ENCODE measurements around the gene LETMD1. TPM values are rescaled to one million over a fixed set of nuclear protein-coding genes. Genes with fewer than 3 reads are reported as not detected.
A peak's percentile ranks its signal among the peaks of the same experiment; 100 is the strongest.
"Not testable (repeated sequence)": the region's sequence is repeated elsewhere in the genome, so short reads cannot be mapped to it uniquely, and the experiment has no call there.

Gene LETMD1
- total RNA-seq, 2 donors from 2014 or later, result 74.8 to 90.2 TPM

DNA sequence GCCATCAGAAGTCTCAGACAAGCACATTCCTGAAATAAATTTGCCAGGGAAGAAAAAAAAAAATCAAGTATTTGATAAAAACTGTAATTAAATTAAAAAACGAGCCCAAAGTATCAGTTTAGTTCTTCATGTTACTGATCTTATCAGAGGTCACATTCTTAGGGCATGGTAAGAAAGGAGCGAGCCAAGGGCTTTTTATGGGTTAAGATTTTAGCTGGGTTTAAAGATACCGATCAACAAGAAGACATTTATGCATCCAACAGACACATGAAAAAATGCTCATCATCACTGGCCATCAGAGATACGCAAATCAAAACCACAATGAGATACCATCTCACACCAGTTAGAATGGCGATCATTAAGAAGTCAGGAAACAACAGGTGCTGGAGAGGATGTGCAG lies 30.2 kb downstream of the LETMD1 start:
- H3K4me1 Mint-ChIP-seq, result peaks cover 20% of the 10 kb centered on the region
- peaks cover 36% of the 10 kb centered on the region for H3K36me3 Mint-ChIP-seq (ENCODE audit: low read depth)
- H3K9me3 Mint-ChIP-seq; H3K27ac Mint-ChIP-seq; H3K27me3 Mint-ChIP-seq; ATAC-seq (replicated peaks); H3K4me3 Mint-ChIP-seq: not testable (repeated sequence)

DNA sequence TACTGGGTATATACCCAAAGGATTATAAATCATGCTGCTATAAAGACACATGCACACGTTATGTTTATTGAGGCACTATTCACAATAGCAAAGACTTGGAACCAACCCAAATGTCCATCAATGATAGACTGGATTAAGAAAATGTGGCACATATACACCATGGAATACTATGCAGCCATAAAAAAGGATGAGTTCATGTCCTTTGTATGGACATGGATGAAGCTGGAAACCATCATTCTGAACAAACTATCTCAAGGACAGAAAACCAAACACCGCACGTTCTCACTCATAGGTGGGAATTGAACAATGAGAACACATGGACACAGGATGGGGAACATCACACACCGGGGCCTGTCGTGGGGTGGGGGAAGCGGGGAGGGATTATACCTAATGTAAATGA lies 30.7 kb downstream of the LETMD1 start:
- H3K4me3 Mint-ChIP-seq; H3K27ac Mint-ChIP-seq; H3K27me3 Mint-ChIP-seq; H3K9me3 Mint-ChIP-seq; ATAC-seq (replicated peaks): not testable (repeated sequence)
- Mint-ChIP-seq H3K4me1 (peaks cover 20% of the 10 kb centered on the region), H3K36me3 (ENCODE audit: low read depth) (peaks cover 31% of the 10 kb centered on the region)

DNA sequence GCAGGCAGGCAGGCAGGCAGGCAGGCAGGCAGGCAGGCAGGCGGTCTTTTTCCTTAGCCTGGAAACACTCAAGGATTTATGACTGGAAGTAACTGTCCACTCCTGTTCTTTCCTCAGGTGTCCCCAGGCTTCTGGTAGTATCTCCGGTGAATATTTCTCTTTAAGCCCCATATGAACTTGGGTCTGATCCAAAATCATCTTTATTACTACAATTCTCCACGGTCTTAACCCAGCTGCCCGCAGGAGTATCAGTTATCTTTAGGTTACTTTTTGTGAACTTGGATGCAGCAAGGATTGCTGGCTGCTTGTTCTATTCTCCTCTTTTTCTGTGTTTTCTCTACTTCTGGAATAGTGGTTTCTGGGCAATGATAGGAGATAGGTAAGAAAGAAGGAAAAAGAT lies 32.0 kb downstream of the LETMD1 start:
- ATAC-seq (replicated peaks), result no peak
- Mint-ChIP-seq H3K27ac (no peak overlapping the region), H3K4me1 (peaks cover 20% of the 10 kb centered on the region), H3K4me3 (no peak overlapping the region), H3K27me3 (no peaks in the 10 kb centered on the region), H3K9me3 (no peaks in the 10 kb centered on the region), H3K36me3 (ENCODE audit: low read depth) (peaks cover 23% of the 10 kb centered on the region)

DNA sequence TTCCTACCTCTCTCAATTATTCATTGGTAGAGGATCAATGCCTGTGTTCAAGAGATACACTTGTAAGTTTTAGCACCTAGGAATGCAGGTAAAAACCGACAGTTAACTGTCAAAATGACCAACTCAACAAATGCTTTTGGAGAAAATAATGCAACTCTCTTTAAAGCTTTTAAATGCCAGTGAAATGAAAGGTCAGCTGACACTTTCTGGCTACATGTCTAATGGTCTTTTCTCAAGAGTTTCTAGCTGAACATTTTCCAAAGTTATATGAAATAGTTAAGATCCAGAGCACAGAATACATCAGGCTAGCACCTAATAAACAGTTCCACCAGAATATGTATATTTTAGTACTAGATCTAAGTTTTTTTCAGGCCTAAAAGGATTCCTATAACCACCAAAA lies 33.3 kb downstream of the LETMD1 start:
- Mint-ChIP-seq H3K4me1 (peaks cover 14% of the 10 kb centered on the region), H3K9me3 (no peaks in the 10 kb centered on the region), H3K4me3 (peak overlapping the region; percentile 98), H3K27ac (no peak overlapping the region), H3K27me3 (no peaks in the 10 kb centered on the region), H3K36me3 (ENCODE audit: low read depth) (peaks cover 23% of the 10 kb centered on the region)
- no peak for ATAC-seq (replicated peaks)

DNA sequence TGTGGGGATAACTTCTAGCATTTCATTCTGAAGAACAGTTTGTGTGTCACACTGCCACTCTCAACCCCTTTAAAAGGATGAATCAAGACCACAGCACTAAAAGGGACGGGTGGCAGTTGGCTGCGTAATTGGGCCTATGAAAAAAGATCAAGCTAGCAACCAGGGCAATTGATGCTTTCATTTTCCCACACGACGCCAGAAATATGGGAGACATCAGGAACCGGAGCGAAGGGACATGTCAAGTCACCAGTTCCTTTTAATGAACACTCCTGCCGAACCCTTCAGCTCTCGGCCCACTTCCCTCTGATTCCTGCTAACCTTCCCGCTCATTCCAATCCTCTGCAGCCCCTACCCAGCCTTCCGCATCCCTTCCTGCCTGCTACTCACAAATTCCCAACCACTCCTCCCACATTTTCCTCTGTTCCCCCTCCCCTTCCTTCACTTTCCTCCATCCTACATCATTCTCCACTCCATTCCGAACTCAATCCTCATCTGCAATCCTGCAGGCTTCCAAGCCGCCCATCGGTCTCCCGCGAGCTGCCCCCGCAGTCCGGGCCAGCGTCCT lies 34.5 kb downstream of the LETMD1 start:
- Mint-ChIP-seq H3K36me3 (ENCODE audit: low read depth) (peaks cover 23% of the 10 kb centered on the region), H3K4me1 (peaks cover 20% of the 10 kb centered on the region), H3K9me3 (no peaks in the 10 kb centered on the region), H3K27ac (peak overlapping the region; percentile 96), H3K4me3 (peak overlapping the region; percentile 98), H3K27me3 (no peaks in the 10 kb centered on the region)
- peak; percentile 25 for ATAC-seq (replicated peaks)

DNA sequence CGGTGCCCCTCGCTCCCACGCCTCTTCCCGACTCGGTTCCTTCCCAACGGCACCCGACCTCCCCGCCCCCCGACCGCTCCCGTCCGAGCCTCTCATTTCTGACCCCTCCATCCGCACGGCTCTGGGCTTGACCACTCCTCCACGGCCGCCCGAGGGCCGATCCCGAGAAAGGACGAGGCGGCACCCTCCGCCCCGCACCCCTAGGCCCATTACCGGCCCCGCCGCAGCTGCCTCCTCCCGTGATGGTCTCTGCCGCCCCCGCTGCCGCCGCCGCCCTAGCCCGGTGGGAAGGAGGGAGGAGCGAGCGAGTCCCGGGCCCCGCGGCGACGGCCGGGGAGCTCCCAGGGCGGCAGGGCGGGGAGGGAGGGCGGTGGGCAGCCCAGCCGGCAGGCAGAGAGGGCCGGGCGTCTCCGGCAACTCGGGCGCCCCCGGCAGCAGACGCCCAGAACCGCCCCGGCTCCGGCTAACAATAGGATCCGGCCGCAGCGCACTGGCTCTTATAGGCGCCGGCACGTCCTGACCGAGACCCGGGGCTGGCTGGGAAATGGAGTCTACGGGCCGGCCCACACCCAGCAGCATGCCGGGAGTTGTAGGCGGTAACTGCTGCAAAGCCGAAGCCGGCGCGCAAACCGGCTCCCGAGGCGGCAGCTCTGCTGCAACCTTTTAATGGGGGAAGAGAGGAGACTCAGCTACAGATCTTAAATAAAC lies 35.2 kb downstream of the LETMD1 start, which contains the start of gene CSRNP2:
TSS of gene CSRNP2 (minus strand) at position 471 of the 708 bp plus-strand sequence. CDS start 7,035 bp downstream, outside the sequence.
- Mint-ChIP-seq H3K36me3 (ENCODE audit: low read depth) (peaks cover 23% of the 10 kb centered on the region), H3K4me3 (peak within 1 kb of the TSS; percentile 98), H3K27me3 (no peaks in the 10 kb centered on the region), H3K4me1 (peaks cover 20% of the 10 kb centered on the region), H3K9me3 (no peaks in the 10 kb centered on the region), H3K27ac (peak within 1 kb of the TSS; percentile 96)
- peak; percentile 98 for ATAC-seq (replicated peaks)

DNA sequence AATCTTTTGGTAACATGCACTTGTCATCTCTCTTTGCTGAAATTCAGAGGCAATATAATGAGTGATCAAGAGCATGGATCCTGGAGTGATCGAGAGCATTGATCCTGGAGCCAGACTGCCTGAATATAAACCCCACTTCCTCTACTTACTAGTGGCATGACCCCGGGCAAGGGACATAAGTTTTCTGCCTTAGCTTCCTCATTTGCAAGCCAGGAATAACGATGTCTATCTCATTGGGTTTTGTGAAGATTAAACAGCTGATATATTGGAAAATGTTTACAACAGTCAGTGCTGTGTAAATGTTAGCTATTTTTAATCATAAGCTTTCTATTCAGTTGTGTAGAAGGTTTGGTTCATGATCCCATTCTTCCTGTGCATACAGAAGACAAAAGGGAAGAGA lies 37.6 kb downstream of the LETMD1 start:
- Mint-ChIP-seq H3K9me3 (no peaks in the 10 kb centered on the region), H3K36me3 (ENCODE audit: low read depth) (peaks cover 15% of the 10 kb centered on the region), H3K4me1 (peaks cover 18% of the 10 kb centered on the region), H3K27ac (no peak overlapping the region), H3K4me3 (no peak overlapping the region), H3K27me3 (no peaks in the 10 kb centered on the region)
- ATAC-seq (replicated peaks), result no peak

DNA sequence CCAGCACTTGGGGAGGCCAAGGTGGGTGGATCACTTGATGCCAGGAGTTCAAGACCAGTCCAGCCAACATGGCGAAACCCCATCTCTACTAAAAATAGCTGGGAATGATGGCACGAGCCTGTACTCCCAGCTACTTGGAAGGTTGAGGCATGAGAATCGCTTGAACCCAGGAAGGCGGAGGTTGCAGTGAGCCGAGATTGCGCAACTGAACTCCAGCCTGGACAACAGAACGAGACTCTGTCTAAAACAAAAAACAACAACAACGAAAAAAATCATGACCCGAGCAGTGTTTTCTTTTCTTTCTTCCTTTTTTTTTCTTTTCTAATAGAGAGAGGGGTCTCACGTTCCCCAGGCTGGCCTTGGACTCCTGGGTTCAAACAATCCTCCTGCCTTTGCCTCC lies 38.8 kb downstream of the LETMD1 start:
- Mint-ChIP-seq H3K27ac (peak overlapping the region; percentile 70), H3K27me3 (no peaks in the 10 kb centered on the region), H3K9me3 (no peaks in the 10 kb centered on the region), H3K36me3 (ENCODE audit: low read depth) (peaks cover 15% of the 10 kb centered on the region), H3K4me1 (peaks cover 18% of the 10 kb centered on the region), H3K4me3 (no peak overlapping the region)
- no peak for ATAC-seq (replicated peaks)

GRCh38 chr12:51087818-51088217 lies 39.7 kb downstream of the LETMD1 start:
- H3K9me3 Mint-ChIP-seq, result no peaks in the 10 kb centered on the region
- peak overlapping the region; percentile 70 for H3K27ac Mint-ChIP-seq
- peak; percentile 66 for ATAC-seq (replicated peaks)
- peaks cover 10% of the 10 kb centered on the region for H3K4me1 Mint-ChIP-seq
- no peaks in the 10 kb centered on the region for H3K27me3 Mint-ChIP-seq
- peak overlapping the region; percentile 29 for H3K4me3 Mint-ChIP-seq
- peaks cover 7% of the 10 kb centered on the region for H3K36me3 Mint-ChIP-seq (ENCODE audit: low read depth)

DNA sequence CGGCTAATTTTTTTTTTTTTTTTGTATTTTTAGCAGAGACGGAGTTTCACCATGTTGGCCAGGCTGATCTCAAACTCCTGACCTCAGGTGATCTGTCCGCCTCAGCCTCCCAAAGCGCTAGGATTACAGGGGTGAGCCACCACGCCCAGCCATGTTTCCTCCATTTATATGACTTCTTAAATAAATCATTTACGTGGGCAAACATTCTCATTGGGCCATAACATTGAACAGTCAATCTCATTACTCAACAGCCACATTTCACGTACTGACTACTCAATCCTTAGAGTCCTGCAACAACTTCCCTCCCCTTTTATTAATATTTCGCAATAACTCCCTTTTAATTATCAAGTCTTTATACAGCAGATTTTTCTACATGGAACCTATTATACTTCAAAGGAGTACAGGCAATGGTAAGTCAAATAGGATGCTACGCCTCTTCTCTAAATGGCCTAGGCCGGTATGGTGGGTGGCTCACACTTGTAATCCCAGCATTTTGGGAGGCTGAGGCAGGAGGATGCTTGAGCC lies 42.6 kb downstream of the LETMD1 start:
- Mint-ChIP-seq H3K9me3 (no peaks in the 10 kb centered on the region), H3K27ac (no peak overlapping the region), H3K4me3 (no peak overlapping the region), H3K27me3 (no peaks in the 10 kb centered on the region), H3K4me1 (peaks cover 10% of the 10 kb centered on the region), H3K36me3 (ENCODE audit: low read depth) (peaks cover 32% of the 10 kb centered on the region)
- no peak for ATAC-seq (replicated peaks)

GRCh38 chr12:51098611-51099010 lies 50.5 kb downstream of the LETMD1 start:
- Mint-ChIP-seq H3K4me1 (no peaks in the 10 kb centered on the region), H3K36me3 (ENCODE audit: low read depth) (peaks cover 99% of the 10 kb centered on the region), H3K27me3 (no peaks in the 10 kb centered on the region), H3K4me3 (no peak overlapping the region), H3K27ac (no peak overlapping the region), H3K9me3 (no peaks in the 10 kb centered on the region)
- no peak for ATAC-seq (replicated peaks)

GRCh38 chr12:51103977-51104376 lies 55.9 kb downstream of the LETMD1 start:
- Mint-ChIP-seq H3K4me3 (no peak overlapping the region), H3K9me3 (no peaks in the 10 kb centered on the region), H3K36me3 (ENCODE audit: low read depth) (peaks cover 98% of the 10 kb centered on the region), H3K27me3 (no peaks in the 10 kb centered on the region), H3K27ac (peak overlapping the region; percentile 42), H3K4me1 (no peaks in the 10 kb centered on the region)
- ATAC-seq (replicated peaks), result peak; percentile 55

DNA sequence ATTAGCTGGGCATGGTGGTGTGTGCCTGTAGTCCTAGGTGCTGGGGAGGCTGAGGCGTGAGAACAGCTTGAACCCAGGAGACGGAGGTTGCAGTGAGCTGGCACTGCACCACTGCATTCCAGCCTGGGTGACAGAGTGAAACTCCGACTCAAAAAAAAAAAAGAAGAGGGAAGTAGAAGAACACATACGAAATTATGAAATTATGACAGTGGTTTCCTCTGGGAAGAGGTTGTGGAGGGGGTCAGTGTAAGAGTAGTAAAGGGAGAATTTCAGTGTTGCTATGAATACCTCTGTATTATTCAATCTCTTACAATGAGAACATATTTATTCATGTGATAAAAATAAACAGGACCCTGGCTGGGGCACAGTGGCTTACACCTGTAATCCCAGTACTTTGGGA lies 60.0 kb downstream of the LETMD1 start:
- H3K27ac Mint-ChIP-seq, result no peak overlapping the region
- H3K36me3 Mint-ChIP-seq (ENCODE audit: low read depth), result peaks cover 94% of the 10 kb centered on the region
- H3K4me3 Mint-ChIP-seq, result no peak overlapping the region
- no peaks in the 10 kb centered on the region for H3K4me1 Mint-ChIP-seq
- no peak for ATAC-seq (replicated peaks)
- H3K9me3 Mint-ChIP-seq, result no peaks in the 10 kb centered on the region
- no peaks in the 10 kb centered on the region for H3K27me3 Mint-ChIP-seq
